PC-9 (cell line): ENCODE results near the gene MBD2.

Experiments used
- CTCF ChIP-seq: fragments of 200-600 bp; sonication (generic); conservative IDR thresholded peaks from 2 replicates; pipeline ENCODE4 v1.6.1; 2017; ENCODE audit warnings: mixed run types, antibody characterized with exemption, mild to moderate bottlenecking, moderate library complexity
- EZH2 ChIP-seq: fragments of 200-600 bp; sonication (generic); IDR thresholded peaks from 2 replicates; pipeline ENCODE4 v1.8.0; 2017; ENCODE audit warnings: antibody characterized with exemption, low read depth

GRCh38 chr18:54223568-54224241, 764 bp downstream of the MBD2 start:
- TF ChIP-seq CTCF, result no peak; the same call in 1 of the 2 replicates
- no peak for TF ChIP-seq EZH2
